ENCODE results near the gene CDK8. TPM values are rescaled to one million over a fixed set of nuclear protein-coding genes. Genes with fewer than 3 reads are reported as not detected.
A peak's percentile ranks its signal among the peaks of the same experiment; 100 is the strongest.

Gene CDK8
- total and polyA plus RNA-seq, 2 donors (not counting 1 experiment from before 2014, with no cell fraction given) = 17.7 to 19.7 TPM

- no peak overlapping the region for H3K27ac ChIP-seq (ENCODE audit: insufficient read depth, low read length)
- DNase-seq (ENCODE audit: low read depth in 2 of 2) = no peak
- no peaks in the 10 kb centered on the region for H3K36me3 ChIP-seq (ENCODE audit: control insufficient read depth, insufficient read depth, low read length)
- H3K9ac ChIP-seq (ENCODE audit: insufficient read depth, low read length) = no peak overlapping the region
- TF ChIP-seq CTCF (conservative IDR thresholded peaks at IDR 0.05 in 1 of 2, IDR thresholded peaks at IDR 0.05 in 1 of 2; ENCODE audit: low read depth in 1 of 2, low read length in 2 of 2) (no peak), EZH2 (IDR thresholded peaks at IDR 0.05; ENCODE audit: low read length, missing control alignments) (no peak)
- no peaks in the 10 kb centered on the region for H3K4me1 ChIP-seq (ENCODE audit: control insufficient read depth, extremely low read depth, insufficient read depth, low read length)
- H3K79me2 ChIP-seq (ENCODE audit: control insufficient read depth, insufficient read depth, low read length) = no peaks in the 10 kb centered on the region
- H2AFZ ChIP-seq (ENCODE audit: low read length) = no peak overlapping the region
- no peaks in the 10 kb centered on the region for H4K20me1 ChIP-seq (ENCODE audit: control insufficient read depth, extremely low read depth, insufficient read depth, low read length)
- H3K4me3 ChIP-seq (replicated peaks in 1 of 4; ENCODE audit: control extremely low read depth in 1 of 4, insufficient read depth in 1 of 4, low read depth in 3 of 4, low read length in 4 of 4) = no peak overlapping the region
- H3K9me3 ChIP-seq (ENCODE audit: control insufficient read depth, insufficient read depth, low read depth, low read length) = no peaks in the 10 kb centered on the region
- no peak overlapping the region for H3K4me2 ChIP-seq (ENCODE audit: extremely low read depth, insufficient read depth, low read length)
- no peaks in the 10 kb centered on the region for H3K27me3 ChIP-seq (ENCODE audit: control insufficient read depth, insufficient read depth, low read length)
Measured at GRCh38 chr13:26436914-26437313, 183.0 kb downstream of the CDK8 start.

GRCh38 chr13:26440111-26440510 lies 186.2 kb downstream of the CDK8 start:
- peak in 1 of 2 donors; percentile 57 for DNase-seq (ENCODE audit: low read depth in 2 of 2)
- Histone ChIP-seq H3K36me3 (ENCODE audit: control insufficient read depth, insufficient read depth, low read length) (no peaks in the 10 kb centered on the region), H3K9ac (ENCODE audit: insufficient read depth, low read length) (no peak overlapping the region), H3K4me2 (ENCODE audit: extremely low read depth, insufficient read depth, low read length) (no peak overlapping the region), H3K4me1 (ENCODE audit: control insufficient read depth, extremely low read depth, insufficient read depth, low read length) (no peaks in the 10 kb centered on the region), H4K20me1 (ENCODE audit: control insufficient read depth, extremely low read depth, insufficient read depth, low read length) (no peaks in the 10 kb centered on the region), H3K27me3 (ENCODE audit: control insufficient read depth, insufficient read depth, low read length) (no peaks in the 10 kb centered on the region), H3K79me2 (ENCODE audit: control insufficient read depth, insufficient read depth, low read length) (no peaks in the 10 kb centered on the region), H3K27ac (ENCODE audit: insufficient read depth, low read length) (no peak overlapping the region), H3K4me3 (replicated peaks in 1 of 4; ENCODE audit: control extremely low read depth in 1 of 4, insufficient read depth in 1 of 4, low read depth in 3 of 4, low read length in 4 of 4) (no peak overlapping the region), H2AFZ (ENCODE audit: low read length) (no peak overlapping the region), H3K9me3 (ENCODE audit: control insufficient read depth, insufficient read depth, low read depth, low read length) (no peaks in the 10 kb centered on the region)
- no peak for TF ChIP-seq EZH2 (IDR thresholded peaks at IDR 0.05; ENCODE audit: low read length, missing control alignments)
- TF ChIP-seq CTCF (conservative IDR thresholded peaks at IDR 0.05 in 1 of 2, IDR thresholded peaks at IDR 0.05 in 1 of 2; ENCODE audit: low read depth in 1 of 2, low read length in 2 of 2) = no peak

DNA sequence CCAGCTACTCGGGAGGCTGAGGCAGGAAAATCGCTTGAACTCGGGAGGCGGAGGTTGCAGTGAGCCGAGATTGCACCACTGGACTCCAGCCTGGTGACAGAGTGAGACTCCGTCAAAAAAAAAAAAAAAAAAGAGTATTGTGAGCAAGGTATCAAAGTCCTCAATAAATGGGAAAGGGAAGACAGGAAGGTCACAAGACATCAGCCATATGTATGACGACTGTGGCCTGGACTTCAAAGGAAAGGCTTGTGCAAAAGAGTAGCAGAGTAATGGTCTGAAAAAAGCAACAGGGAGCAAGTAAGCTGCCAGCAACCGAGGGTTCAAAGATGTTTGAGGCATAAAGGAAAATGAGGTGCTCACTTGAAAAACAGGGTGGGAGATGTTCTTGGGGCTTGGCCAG lies 187.5 kb downstream of the CDK8 start:
- no peak for DNase-seq (ENCODE audit: low read depth in 2 of 2)
- Histone ChIP-seq H3K27me3 (ENCODE audit: control insufficient read depth, insufficient read depth, low read length) (no peaks in the 10 kb centered on the region), H3K9ac (ENCODE audit: insufficient read depth, low read length) (no peak overlapping the region), H2AFZ (ENCODE audit: low read length) (no peak overlapping the region), H3K4me2 (ENCODE audit: extremely low read depth, insufficient read depth, low read length) (no peak overlapping the region), H3K9me3 (ENCODE audit: control insufficient read depth, insufficient read depth, low read depth, low read length) (no peaks in the 10 kb centered on the region), H3K27ac (ENCODE audit: insufficient read depth, low read length) (no peak overlapping the region), H3K4me3 (replicated peaks in 1 of 4; ENCODE audit: control extremely low read depth in 1 of 4, insufficient read depth in 1 of 4, low read depth in 3 of 4, low read length in 4 of 4) (no peak overlapping the region), H4K20me1 (ENCODE audit: control insufficient read depth, extremely low read depth, insufficient read depth, low read length) (no peaks in the 10 kb centered on the region), H3K36me3 (ENCODE audit: control insufficient read depth, insufficient read depth, low read length) (no peaks in the 10 kb centered on the region), H3K79me2 (ENCODE audit: control insufficient read depth, insufficient read depth, low read length) (no peaks in the 10 kb centered on the region), H3K4me1 (ENCODE audit: control insufficient read depth, extremely low read depth, insufficient read depth, low read length) (no peaks in the 10 kb centered on the region)
- TF ChIP-seq EZH2 (IDR thresholded peaks at IDR 0.05; ENCODE audit: low read length, missing control alignments) = no peak
